IPS-18c (cell line): ENCODE measurements around the gene RGS12.

Experiments
- H3K4me3 ChIP-seq: 2 replicates; pipeline ENCODE4 v1.7.0; 2013; ENCODE audit warnings: low read depth, mild to moderate bottlenecking, low read length, moderate library complexity; ENCODE audit not compliant: insufficient read depth
- H3K9me3 ChIP-seq: one replicate; pipeline ENCODE4 v1.6.1; 2013; ENCODE audit warnings: mild to moderate bottlenecking, low read length, moderate library complexity; ENCODE audit not compliant: control insufficient read depth, insufficient read depth

RGS12 gene

DNA sequence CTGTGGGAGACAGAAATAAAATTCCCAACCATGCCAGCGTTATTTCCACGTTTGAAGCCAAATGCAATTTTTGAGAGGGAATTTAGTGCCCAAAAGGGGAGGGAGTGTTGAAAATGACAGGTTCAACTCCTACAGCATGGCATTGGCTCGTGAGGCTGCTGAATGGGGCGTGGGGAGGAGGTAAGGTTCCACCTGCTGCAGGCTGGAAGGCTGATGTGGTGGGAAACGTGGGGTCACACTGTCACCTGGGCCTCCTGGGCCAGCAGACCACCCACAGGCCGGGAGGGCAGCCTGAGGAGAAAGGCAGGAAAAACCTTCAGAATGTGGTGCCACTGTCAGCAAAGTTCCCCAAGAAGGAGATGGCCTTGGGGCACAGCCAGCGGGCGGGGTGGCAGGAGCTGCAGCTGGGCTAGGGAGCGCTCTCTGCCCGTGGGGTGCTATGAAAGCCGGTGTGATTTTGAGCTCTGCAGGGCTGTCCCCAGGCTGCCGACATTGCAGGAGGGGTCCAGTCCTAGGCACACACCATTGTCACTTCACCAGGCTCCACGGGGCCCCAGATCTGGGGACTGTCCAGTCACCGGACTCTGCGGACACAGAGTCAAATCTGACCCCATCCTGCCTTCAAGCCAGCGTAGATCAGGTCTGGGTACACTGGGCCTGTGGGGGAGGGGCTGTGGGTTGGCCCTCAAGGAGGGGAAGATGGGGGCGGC, 24.3 kb upstream of the RGS12 start:
- no peak overlapping the region for H3K4me3 ChIP-seq

GRCh38 chr4:3269105-3269927, 23.5 kb upstream of the RGS12 start:
- Histone ChIP-seq H3K4me3 (no peak overlapping the region), H3K9me3 (no peaks in the 10 kb centered on the region)

More for the DNA sequence above, 24.3 kb upstream of the RGS12 start:
- no peaks in the 10 kb centered on the region for H3K9me3 ChIP-seq

GRCh38 chr4:3269991-3270611, 22.7 kb upstream of the RGS12 start:
- H3K9me3 ChIP-seq, result no peaks in the 10 kb centered on the region
- no peak overlapping the region for H3K4me3 ChIP-seq

- no peaks in the 10 kb centered on the region for H3K9me3 ChIP-seq
- no peak overlapping the region for H3K4me3 ChIP-seq
These were observed 21.7 kb upstream of the RGS12 start for GRCh38 chr4:3271131-3271530.

DNA sequence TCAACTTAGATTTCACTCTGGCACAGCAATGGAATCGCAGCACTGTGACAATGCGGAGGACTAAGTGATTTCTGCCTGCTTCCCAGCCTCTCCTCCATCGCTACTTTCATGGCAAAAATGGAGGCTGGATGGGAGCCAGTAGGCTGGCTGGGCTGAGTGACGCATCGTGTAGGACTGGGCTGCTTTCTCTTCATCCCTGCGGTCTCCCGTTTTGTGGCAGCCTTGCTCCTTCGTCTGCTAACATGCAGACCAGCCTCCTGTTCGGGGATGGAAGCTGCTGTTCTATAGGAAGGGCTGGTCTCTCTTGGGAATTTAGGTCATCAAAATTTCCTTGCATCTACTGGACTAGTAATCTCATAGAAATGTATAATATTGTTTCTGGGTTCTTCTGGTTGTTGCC, 15.8 kb upstream of the RGS12 start:
- no peaks in the 10 kb centered on the region for H3K9me3 ChIP-seq
- no peak overlapping the region for H3K4me3 ChIP-seq

DNA sequence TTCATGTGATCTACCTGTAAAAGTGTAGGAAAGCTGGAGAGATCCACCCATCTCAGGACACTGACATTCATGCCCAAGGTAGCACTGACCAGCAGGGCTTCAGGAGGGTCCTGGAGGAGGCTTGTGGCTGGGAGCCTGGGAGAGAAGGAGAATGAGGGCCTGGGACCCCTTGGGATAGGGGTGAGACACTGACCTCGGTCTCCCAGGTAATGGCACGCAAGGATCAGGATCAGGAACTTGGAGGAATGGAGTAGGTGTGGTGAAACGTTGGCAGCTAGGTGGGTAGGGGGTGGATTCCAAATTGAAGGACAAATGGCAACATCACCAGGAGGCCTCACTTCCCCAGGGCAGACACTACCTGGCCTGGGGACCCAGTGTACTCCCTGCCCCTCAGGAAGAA, 12.4 kb upstream of the RGS12 start:
- H3K9me3 ChIP-seq, result no peaks in the 10 kb centered on the region
- H3K4me3 ChIP-seq, result no peak overlapping the region

GRCh38 chr4:3283483-3283882, 9.3 kb upstream of the RGS12 start:
- Histone ChIP-seq H3K4me3 (no peak overlapping the region), H3K9me3 (no peaks in the 10 kb centered on the region)

DNA sequence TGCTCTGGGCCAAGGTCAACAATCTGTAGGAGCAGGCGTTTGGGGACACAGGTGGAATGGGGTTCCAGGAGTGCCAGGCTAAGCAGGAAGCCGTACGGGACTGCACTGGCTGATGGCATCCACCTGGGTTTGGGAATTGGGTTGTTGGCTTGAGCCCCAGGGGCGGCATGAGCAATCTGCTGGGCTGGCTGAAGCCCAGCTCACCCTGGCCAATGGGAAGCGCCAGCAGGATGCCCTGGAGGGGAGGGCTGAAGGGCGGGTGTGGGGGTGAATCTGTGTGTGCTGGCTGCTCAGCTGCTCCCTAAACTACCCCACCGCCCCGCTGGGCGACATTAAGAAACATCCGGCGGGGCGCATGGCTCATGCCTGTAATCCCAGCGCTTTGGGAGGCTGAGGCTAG, 8.9 kb upstream of the RGS12 start:
- Histone ChIP-seq H3K9me3 (no peaks in the 10 kb centered on the region), H3K4me3 (no peak overlapping the region)

GRCh38 chr4:3284734-3285557, 7.9 kb upstream of the RGS12 start:
- Histone ChIP-seq H3K4me3 (no peak overlapping the region), H3K9me3 (no peaks in the 10 kb centered on the region)

DNA sequence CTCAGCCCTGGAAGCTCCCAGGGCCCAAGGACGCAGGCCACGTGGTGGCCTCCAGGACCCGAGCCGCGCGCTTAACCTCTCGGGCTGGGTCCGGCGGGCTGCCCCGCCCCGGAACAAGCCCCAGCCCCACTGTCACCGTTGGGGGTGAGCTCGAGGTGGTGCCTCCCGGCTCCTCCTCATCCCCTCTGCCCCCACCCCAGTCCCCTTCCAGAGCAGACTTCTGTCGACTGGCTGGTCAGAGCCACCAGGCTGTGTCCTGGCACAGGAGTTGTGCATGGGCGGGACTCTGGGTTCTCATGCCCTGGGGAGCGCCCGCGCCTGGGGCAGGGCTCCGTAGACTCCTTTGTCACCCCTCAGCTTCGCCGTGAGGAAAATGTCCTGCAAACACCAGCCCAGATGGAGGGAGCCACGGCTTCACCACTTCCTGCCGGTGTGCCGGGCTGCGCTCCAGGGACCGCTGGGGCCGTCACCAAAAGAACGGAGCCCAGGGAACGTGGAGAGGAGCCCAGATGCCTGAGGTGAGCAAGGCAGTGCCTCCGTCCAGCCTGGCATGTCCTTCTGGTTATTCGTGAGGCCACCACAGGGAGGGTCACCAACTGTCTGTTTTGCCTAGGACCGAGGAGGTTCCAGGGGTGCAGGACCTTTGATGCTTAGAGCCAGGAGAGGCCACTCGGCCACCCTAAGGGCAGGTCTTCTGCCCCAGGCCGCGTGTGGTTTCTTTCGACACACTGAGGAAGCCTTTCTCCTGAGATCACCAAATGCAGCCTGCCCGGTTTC, 7.1 kb upstream of the RGS12 start:
- Histone ChIP-seq H3K9me3 (no peaks in the 10 kb centered on the region), H3K4me3 (no peak overlapping the region)

DNA sequence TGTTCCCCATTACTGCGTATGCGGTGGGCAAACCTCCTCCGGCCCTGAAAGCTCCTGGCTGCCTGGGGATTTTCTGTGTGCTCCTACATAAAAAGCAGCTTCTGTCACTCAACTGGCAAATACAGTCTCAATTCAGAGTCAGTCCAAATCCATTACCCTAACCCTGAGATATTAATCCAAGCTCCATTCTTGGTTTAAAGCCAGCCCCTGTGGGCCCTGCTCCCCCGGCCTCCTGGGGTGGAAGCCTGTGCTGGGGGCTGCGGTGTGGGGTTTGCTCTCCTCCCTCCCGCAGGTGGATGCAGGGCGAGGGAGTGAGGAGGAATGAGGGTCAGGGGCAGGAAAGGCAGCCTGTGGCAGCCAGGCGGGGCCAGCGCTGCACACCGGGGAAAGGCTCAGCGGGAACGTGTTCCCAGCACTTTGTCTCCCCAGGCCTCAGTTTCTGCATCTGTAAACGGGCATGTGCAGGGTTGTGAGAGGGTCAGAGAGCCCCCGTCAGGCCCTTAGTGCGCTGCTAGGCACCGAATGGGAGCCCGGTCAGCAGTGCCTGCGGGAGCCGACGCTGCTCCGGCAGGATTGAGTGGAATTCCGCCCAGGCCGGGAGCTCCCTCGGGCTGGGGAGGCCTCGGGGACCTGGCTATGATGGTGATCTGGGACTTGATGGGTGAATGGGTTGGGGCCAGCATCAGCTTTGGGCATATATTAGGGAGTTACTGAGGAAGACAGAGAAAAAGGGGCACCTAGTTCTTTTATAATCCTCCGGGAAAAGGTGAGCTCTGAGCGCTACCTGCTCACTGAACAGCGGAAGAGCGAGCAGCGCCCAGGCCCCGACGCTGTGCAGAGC, 6.3 kb upstream of the RGS12 start:
- Histone ChIP-seq H3K4me3 (no peak overlapping the region), H3K9me3 (no peaks in the 10 kb centered on the region)

DNA sequence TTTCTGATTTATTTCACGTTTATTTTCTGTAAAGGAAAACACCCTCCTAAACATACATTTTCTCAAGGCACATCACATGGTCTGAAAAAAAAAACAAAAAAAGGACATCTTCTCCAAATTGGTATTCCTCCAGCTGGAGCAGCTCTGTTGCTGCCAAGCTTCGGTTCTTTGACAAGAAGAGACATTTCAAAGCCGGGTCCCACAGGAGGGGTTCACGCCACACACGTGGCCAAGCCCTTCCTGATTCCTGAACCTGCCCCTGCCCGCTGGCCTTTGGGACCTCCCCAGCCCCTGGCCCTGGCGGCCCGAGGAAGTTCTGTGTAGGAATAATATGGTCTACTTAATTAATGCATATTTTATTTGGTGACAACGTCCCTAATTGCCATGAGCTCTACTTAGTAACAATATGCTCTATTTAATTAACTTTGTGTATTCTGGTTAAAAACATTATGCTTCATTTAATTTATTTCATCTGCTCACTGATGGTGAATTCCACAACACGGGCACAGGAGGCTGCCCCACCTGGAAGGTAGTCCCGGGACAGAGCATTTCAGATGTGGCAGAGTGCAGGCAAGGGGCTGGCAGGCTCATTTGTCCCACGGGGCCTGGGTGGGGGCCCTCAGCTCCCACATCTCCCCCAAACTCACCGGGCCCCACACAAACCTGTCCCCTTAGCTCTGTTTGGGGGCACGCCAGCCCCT, 5.4 kb upstream of the RGS12 start:
- H3K9me3 ChIP-seq, result no peaks in the 10 kb centered on the region
- H3K4me3 ChIP-seq, result no peak overlapping the region

- Histone ChIP-seq H3K9me3 (no peaks in the 10 kb centered on the region), H3K4me3 (no peak overlapping the region)
These were observed 4.8 kb upstream of the RGS12 start for GRCh38 chr4:3287972-3288570.

GRCh38 chr4:3288571-3289094, 4.2 kb upstream of the RGS12 start:
- Histone ChIP-seq H3K4me3 (no peak overlapping the region), H3K9me3 (no peaks in the 10 kb centered on the region)

DNA sequence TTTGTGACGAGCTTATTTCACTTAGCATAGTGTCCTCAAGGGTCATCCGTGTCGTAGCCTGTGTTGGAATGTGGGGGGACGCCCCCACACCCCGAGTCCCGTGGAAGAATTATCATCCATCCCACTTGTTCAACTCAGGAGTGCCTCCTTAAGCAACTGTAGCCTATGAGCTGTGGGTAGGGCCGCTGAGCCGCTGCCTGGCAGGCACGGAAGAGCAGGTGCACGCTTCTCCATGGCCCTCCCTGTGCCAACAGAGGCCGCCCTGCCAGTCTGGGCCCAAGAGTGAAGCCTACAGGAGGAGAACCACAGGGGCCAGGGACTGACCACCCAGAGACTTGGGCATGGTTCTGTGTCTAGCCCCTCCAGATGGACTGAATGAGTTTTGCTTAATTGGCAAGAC, 2.3 kb upstream of the RGS12 start:
- no peaks in the 10 kb centered on the region for H3K9me3 ChIP-seq
- no peak overlapping the region for H3K4me3 ChIP-seq
